ENCODE data around the gene HYOU1.
"Not testable (repeated sequence)": the region's sequence is repeated elsewhere in the genome, so short reads cannot be mapped to it uniquely, and the experiment has no call there.

Gene HYOU1

GRCh38 chr11:119051440-119052162 lies 5.4 kb downstream of the HYOU1 start:
- DNase-seq, result no peak
- in situ Hi-C loops (cut with HindIII; ENCODE audit: low pct_ligation_motif_present, low pct_unique_long_range_greater_than_20kb, low sequenced_read_pairs), result no loop called here

- no peak for DNase-seq
- in situ Hi-C loops (cut with HindIII; ENCODE audit: low pct_ligation_motif_present, low pct_unique_long_range_greater_than_20kb, low sequenced_read_pairs), result no loop called here
These were observed 7.9 kb downstream of the HYOU1 start for GRCh38 chr11:119049081-119049480.

DNA sequence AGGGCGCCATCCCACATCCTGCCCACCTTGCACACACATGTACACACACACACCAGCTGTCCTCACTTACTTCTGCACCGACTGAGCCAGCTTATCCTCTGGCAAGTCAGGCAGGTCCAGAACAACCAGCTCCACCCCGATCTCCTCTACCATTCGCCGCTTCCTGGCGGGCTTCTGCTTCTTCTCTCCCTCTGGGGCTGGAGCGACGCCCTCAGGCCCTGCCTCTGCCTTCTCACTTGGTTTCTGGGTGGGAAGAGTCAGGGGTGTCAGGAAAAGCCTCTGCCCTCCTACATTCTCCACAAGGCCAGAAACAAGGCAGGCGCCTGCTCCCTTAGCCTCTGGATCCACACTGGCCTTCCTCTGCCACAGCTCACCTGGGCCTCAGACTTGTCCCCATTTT lies 8.4 kb downstream of the HYOU1 start:
- in situ Hi-C loops (cut with HindIII; ENCODE audit: low pct_ligation_motif_present, low pct_unique_long_range_greater_than_20kb, low sequenced_read_pairs), result no loop called here

GRCh38 chr11:119047205-119047604 lies 9.8 kb downstream of the HYOU1 start:
- no peak for DNase-seq
- in situ Hi-C loops (cut with HindIII; ENCODE audit: low pct_ligation_motif_present, low pct_unique_long_range_greater_than_20kb, low sequenced_read_pairs), result no loop called here

More for the DNA sequence above, 8.4 kb downstream of the HYOU1 start:
- DNase-seq, result no peak

- in situ Hi-C loops (cut with HindIII; ENCODE audit: low pct_ligation_motif_present, low pct_unique_long_range_greater_than_20kb, low sequenced_read_pairs), result no loop called here
These were observed 10.5 kb downstream of the HYOU1 start for GRCh38 chr11:119046489-119046888.

DNA sequence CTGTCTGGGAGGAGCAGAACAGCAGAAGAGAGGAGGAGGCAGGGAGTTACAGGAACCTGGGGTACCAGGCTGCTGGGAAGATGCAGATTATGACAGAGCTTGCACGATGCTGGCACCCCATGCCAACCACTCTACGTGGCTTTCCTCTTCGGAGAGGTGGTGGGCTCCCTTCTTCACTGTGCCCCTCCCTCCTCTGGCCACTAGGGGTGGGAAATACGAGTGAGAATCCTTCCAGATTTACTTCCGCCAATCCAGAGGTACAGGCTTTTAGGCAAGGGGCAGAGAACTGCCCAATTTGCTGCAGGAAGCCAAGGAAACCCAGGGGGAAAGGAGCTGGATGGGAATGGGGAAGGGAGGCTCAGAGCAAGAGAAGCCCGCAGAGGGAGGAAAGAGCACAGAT lies 12.3 kb downstream of the HYOU1 start:
- no peak for DNase-seq
- in situ Hi-C loops (cut with HindIII; ENCODE audit: low pct_ligation_motif_present, low pct_unique_long_range_greater_than_20kb, low sequenced_read_pairs), result no loop called here

More at GRCh38 chr11:119046489-119046888, 10.5 kb downstream of the HYOU1 start:
- no peak for DNase-seq

- in situ Hi-C loops (cut with HindIII; ENCODE audit: low pct_ligation_motif_present, low pct_unique_long_range_greater_than_20kb, low sequenced_read_pairs), result no loop called here
- DNase-seq, result no peak
These were observed 14.1 kb downstream of the HYOU1 start for GRCh38 chr11:119042927-119043326.

DNA sequence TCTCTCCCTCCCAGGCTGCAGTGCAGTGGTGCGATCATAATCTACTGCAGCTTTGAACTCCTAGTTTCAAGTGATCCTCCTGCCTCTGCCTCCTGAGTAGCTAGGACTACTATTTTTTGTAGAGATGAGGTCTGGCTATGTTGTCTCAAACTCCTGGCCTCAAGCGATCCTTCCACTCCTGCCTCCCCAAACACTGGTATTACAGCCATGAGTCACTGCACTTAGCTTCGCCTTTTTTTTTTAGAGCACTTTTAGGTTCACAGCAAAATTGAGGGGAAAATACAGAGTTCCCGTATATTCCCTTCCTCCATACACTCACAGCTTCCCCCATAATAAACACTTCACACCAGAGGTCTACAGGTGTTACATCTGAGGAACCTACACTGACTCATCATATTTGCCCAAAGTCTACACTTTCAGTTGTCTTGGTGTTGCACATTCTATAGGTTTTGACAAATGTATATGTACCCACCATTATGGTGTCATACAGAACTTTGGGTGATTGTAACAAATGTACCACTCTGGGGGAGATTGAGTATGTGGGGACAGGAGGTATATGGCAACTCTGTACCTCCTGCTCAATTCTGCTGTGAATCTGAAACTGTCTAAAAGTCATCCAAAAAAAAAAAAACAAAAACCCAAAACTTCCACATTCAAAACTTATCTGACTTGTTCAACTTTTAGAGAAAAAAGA lies 15.0 kb downstream of the HYOU1 start:
- in situ Hi-C loops (cut with HindIII; ENCODE audit: low pct_ligation_motif_present, low pct_unique_long_range_greater_than_20kb, low sequenced_read_pairs), result no loop called here
- DNase-seq, result no peak

DNA sequence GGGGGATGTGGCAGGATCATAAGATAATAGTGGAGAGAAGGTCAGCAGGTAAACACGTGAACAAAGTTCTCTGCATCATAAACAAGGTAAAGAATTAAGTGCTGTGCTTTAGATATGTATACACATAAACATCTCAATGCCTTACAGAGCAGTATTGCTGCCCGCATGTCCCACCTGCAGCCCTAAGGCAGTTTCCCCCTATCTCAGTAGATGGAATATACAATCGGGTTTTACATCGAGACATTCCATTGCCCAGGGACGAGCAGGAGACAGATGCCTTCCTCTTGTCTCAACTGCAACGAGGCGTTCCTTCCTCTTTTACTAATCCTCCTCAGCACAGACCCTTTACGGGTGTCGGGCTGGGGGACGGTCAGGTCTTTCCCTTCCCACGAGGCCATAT lies 17.5 kb downstream of the HYOU1 start:
- DNase-seq; in situ Hi-C loops (cut with HindIII; ENCODE audit: low pct_ligation_motif_present, low pct_unique_long_range_greater_than_20kb, low sequenced_read_pairs): not testable (repeated sequence)

DNA sequence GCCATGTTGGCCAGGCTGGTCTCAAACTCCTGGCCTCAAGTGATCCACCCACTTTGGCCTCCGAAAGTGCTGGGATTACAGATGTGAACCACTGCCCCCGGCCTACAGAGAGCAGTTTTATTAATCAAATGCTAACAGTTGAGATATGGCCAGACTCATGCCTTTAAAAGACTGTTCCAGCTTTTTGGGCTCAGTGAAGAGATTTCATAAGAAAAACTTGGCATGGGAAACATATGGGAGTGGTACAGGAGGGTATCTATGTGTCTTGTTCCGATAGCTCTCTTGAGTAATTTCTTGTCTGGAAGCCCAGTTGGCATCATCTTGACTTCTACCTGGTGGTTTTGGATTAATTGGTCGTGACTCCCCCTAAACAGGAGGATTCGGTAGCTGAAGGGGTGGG lies 18.1 kb downstream of the HYOU1 start:
- in situ Hi-C loops (cut with HindIII; ENCODE audit: low pct_ligation_motif_present, low pct_unique_long_range_greater_than_20kb, low sequenced_read_pairs), result no loop called here
- no peak for DNase-seq

DNA sequence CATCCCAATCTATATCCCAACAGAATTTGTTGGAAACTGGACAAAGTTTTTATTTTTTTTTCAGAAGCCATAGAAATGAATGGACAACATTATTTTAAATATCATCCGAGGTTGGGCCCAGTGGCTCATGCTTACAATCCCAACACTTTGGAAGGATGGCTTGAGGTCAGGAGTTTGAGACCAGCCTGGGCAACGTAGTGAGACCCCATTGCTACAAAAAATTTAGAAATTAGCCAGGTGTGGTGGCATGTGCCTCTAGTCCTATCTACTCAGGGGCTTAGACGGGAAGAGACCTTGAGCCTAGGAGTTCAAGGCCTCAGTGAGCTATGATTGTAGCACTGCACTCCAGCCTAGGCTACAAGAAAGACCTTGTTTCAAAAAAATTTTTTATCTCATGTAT lies 22.2 kb downstream of the HYOU1 start:
- no peak for DNase-seq
- in situ Hi-C loops (cut with HindIII; ENCODE audit: low pct_ligation_motif_present, low pct_unique_long_range_greater_than_20kb, low sequenced_read_pairs), result no loop called here

DNA sequence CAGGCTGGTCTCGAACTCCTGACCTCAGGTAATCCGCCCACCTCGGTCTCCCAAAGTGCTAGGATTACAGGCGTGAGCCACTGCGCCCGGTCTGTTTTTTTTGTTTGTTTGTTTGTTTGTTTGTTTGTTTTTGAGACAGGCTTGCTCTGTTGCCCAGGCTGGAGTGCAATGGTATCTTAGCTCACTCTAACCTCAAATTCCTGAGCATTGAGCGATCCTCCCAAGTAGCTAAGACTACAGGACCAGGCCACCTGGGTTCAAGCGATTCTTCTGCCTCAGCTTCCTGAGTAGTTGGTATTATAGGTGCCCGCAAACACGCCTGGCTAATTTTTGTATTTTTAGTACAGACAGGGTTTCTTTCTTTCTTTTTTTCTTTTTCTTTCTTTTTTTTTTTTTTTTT lies 23.6 kb downstream of the HYOU1 start:
- peak; percentile 17 for DNase-seq
- in situ Hi-C loops (cut with HindIII; ENCODE audit: low pct_ligation_motif_present, low pct_unique_long_range_greater_than_20kb, low sequenced_read_pairs), result not testable (repeated sequence)

DNA sequence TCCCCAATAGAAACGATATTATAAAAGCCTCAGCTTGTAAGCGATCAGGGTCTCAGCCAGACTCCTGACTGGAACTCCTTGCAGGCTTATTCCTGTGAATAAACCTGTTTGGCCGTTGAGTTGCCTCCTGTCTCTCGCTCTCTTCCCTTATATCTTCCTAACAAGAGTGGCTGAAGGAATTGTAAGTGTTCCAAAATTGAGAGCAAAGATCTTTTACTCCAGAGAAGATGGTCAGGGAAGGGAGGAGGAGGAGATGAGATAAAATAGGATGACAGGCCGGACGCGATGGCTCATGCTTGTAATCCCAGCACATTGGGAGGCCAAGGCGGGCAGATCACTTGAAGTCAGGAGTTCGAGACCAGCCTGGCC lies 25.1 kb downstream of the HYOU1 start:
- in situ Hi-C loops (cut with HindIII; ENCODE audit: low pct_ligation_motif_present, low pct_unique_long_range_greater_than_20kb, low sequenced_read_pairs), result no loop called here

DNA sequence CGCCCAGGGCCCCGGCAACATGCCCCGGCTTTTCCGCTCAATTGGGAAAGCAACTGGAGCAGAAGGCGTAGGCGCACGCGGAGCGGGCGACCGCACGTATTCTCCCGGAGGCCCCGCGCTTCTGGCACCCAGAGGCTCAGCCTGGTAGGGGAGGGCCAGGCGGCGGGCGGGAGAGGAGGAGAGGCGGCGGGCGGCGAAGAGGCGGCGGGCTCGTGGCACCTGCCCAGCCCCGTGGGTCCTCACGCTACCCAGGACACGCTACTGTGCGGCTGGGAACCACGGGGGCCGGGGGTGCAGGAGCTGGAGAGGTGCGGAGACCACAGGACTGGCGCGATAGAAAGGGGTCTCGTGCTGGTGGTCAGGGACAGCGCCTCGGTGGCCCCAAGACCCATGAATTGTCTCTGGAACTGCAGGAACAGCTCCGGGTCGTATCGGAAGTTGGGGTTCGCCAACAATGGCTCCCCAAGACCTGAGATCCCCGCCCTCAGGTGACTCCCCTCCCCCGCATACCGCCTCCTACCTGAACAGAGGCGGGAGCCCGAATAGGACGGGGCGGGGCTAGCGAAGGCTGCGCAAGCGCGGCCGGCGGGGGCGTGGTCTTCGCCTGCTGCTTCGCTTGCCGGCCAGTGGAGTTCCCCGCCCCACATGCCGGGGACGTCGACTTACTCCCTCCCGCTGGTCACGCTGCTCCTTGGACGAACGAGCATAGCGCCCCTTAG lies 26.5 kb downstream of the HYOU1 start, which contains the start of gene SLC37A4:
SLC37A4 (minus strand) TSS at position 549 of the 719 bp plus-strand sequence.
- in situ Hi-C loops (cut with HindIII; ENCODE audit: low pct_ligation_motif_present, low pct_unique_long_range_greater_than_20kb, low sequenced_read_pairs), result no loop called here
- peak; percentile 97 for DNase-seq

More for the DNA sequence above, 25.1 kb downstream of the HYOU1 start:
- DNase-seq, result no peak

- in situ Hi-C loops (cut with HindIII; ENCODE audit: low pct_ligation_motif_present, low pct_unique_long_range_greater_than_20kb, low sequenced_read_pairs), result no loop called here
- no peak for DNase-seq
These were observed 27.0 kb downstream of the HYOU1 start for GRCh38 chr11:119030029-119030328.

DNA sequence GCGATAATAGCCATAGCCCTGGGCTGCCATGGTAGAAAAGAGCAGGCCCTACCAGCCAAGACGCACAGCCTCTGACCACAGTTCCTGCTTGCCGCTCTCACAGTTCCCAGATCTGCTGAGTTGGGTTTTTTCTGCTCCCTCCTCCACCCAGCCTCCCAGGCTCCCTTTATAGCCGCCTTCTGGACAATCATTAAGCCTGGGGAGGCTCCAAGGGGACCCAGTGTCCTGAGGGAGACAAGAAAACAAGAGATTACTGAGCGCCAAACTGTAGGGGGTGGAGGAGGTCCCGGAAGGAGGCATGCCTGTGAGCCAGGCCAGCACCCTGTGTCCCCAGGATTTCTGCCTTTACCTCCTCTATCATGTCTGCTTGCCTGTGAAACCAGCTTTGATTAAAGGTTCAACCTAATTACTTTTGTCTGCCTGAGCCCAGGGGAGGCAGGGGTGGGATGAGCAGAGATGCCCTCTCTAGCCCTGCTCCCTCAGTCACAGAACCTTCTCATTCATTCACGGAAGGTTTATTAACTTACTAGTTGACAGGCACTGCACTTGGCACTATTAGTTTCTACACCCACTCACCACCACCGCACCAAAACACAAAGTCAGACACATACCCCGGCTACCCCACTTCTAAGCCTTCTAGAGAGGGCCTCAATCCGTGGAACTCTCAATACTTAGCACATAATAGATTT lies 27.5 kb downstream of the HYOU1 start:
- peak; percentile 81 for DNase-seq
- in situ Hi-C loops (cut with HindIII; ENCODE audit: low pct_ligation_motif_present, low pct_unique_long_range_greater_than_20kb, low sequenced_read_pairs), result no loop called here

- in situ Hi-C loops (cut with HindIII; ENCODE audit: low pct_ligation_motif_present, low pct_unique_long_range_greater_than_20kb, low sequenced_read_pairs), result no loop called here
These were observed 28.0 kb downstream of the HYOU1 start for GRCh38 chr11:119029069-119029339.

DNA sequence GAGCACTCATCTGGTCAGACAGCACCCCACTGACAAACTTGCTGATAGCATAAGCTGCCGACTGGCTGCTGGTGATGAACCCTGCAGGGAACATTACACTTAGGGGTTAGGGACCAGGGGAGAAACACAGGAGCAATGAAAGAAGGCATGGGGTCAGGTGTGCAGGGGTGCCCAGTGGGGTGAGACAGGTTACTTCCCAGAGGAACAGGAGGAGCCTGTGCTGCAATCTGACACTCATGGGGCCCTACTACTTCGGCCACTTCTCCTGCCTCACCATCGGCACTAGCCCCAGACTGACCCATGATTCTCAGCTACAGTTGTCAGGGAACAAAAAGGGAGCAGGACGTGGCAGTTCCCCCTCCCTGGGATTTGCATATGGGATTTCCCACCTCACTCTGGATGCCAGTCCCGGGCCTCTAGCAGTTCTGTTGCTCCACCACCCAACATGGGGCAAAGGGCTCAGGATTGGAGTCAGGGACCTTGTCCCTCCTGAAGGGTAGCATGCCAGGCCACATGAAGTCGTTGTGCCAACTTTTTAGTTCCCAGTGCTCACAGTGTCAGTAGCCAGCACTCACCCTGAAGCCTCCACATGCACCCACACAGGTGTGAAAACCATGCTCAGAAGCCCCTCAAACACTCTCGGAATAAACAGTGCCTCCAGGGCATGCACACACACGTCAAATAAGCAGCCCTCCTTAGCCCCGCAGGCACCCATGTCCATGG lies 28.5 kb downstream of the HYOU1 start:
- no peak for DNase-seq
- in situ Hi-C loops (cut with HindIII; ENCODE audit: low pct_ligation_motif_present, low pct_unique_long_range_greater_than_20kb, low sequenced_read_pairs), result no loop called here

More at GRCh38 chr11:119029069-119029339, 28.0 kb downstream of the HYOU1 start:
- DNase-seq, result no peak

Measured in ACHN (cell line).